Measurements from ENCODE around the gene MYH16. TPM values are rescaled to one million over a fixed set of nuclear protein-coding genes. Genes with fewer than 3 reads are reported as not detected.

Gene MYH16
- polyA plus RNA-seq, 1 donor (not counting 4 experiments of a cell fraction or from before 2014, with no cell fraction given) = 0.69 TPM

DNA sequence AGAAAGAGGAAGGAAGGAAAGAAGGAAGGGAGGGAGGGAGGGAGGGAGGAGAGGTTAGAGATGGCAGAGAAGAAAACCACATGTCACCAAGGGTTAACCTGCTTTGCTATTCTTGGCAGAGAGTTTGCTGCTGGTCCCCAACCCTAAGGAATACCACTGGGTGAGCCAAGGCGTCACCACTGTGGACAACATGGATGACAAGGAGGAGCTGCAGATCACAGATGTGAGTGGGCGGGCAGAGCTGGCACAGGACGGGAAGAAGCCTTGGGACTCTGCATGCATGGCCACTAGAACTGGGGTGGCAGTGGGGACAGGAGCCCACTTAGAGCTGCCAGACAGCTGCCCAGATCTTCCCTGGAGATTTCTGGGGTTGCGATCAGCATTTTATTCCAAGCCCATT, 17.2 kb upstream of the MYH16 start:
- H3K9me1 ChIP-seq (ENCODE audit: control insufficient read depth, extremely low read depth, insufficient read depth, low read length) = no peaks in the 10 kb centered on the region
- dilution Hi-C loops (cut with MboI; ENCODE audit: extremely low pct_ligation_motif_present, low sequenced_read_pairs) = no loop called here
- H3K79me2 ChIP-seq (ENCODE audit: control insufficient read depth, insufficient read depth, low read length) = no peaks in the 10 kb centered on the region
- no peak overlapping the region for H3K4me3 ChIP-seq (ENCODE audit: control insufficient read depth in 2 of 3, extremely low read depth in 1 of 3, insufficient read depth in 2 of 3, low read depth in 1 of 3, low read length in 3 of 3)
- FAIRE-seq = no peak
- no peaks in the 10 kb centered on the region for H3K9me3 ChIP-seq (ENCODE audit: control insufficient read depth, low read depth, low read length)
- H3K27ac ChIP-seq (ENCODE audit: control insufficient read depth, insufficient read depth, low read length) = no peak overlapping the region
- H3K27me3 ChIP-seq (ENCODE audit: control insufficient read depth, extremely low read depth, insufficient read depth, low read length) = no peaks in the 10 kb centered on the region
- H4K20me1 ChIP-seq (ENCODE audit: control insufficient read depth, extremely low read depth, insufficient read depth, low read length) = no peaks in the 10 kb centered on the region
- no peak for TF ChIP-seq EZH2 (IDR thresholded peaks at IDR 0.05; ENCODE audit: low read length)
- TF ChIP-seq CTCF (optimal IDR thresholded peaks at IDR 0.05 in 1 of 3, IDR thresholded peaks at IDR 0.05 in 1 of 3, conservative IDR thresholded peaks at IDR 0.05 in 1 of 3; ENCODE audit: extremely low read depth in 1 of 3, insufficient read depth in 2 of 3, low read length in 3 of 3) = no peak
- peaks cover 7% of the 10 kb centered on the region for H3K4me1 ChIP-seq (ENCODE audit: control insufficient read depth, extremely low read depth, insufficient read depth, low read length)
- H2AFZ ChIP-seq (ENCODE audit: control insufficient read depth, low read length) = no peak overlapping the region
- H3K9ac ChIP-seq (ENCODE audit: control insufficient read depth, extremely low read depth, insufficient read depth, low read length) = no peak overlapping the region
- no peak for DNase-seq (ENCODE audit: low read depth, low spot score)
- no peaks in the 10 kb centered on the region for H3K36me3 ChIP-seq (ENCODE audit: control insufficient read depth in 2 of 2, extremely low read depth in 1 of 2, insufficient read depth in 2 of 2, low read length in 2 of 2)
- no peak overlapping the region for H3K4me2 ChIP-seq (ENCODE audit: control insufficient read depth, extremely low read depth, insufficient read depth, low read depth, low read length)

DNA sequence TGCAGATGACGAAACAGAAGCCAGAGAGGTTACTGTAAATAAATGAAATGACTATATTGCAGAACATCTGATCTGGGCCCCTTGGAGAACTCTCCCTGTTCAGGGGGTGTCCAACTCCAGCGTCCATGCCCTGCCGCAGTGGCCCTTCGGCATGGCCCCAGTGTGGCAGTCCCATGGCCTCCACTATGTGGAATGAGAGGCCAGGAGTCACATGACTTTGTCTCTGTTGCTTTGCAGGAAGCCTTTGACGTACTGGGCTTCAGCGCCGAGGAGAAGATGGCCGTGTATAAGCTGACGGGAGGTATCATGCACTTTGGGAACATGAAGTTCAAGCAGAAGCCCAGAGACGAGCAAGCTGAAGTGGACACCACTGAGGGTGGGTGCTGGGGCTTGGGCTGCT, 15.6 kb upstream of the MYH16 start:
- no peaks in the 10 kb centered on the region for H3K9me3 ChIP-seq (ENCODE audit: control insufficient read depth, low read depth, low read length)
- no peaks in the 10 kb centered on the region for H3K79me2 ChIP-seq (ENCODE audit: control insufficient read depth, insufficient read depth, low read length)
- H3K9me1 ChIP-seq (ENCODE audit: control insufficient read depth, extremely low read depth, insufficient read depth, low read length) = no peaks in the 10 kb centered on the region
- no peaks in the 10 kb centered on the region for H3K36me3 ChIP-seq (ENCODE audit: control insufficient read depth in 2 of 2, extremely low read depth in 1 of 2, insufficient read depth in 2 of 2, low read length in 2 of 2)
- no peaks in the 10 kb centered on the region for H4K20me1 ChIP-seq (ENCODE audit: control insufficient read depth, extremely low read depth, insufficient read depth, low read length)
- no peaks in the 10 kb centered on the region for H3K27me3 ChIP-seq (ENCODE audit: control insufficient read depth, extremely low read depth, insufficient read depth, low read length)
- no peak overlapping the region for H3K4me2 ChIP-seq (ENCODE audit: control insufficient read depth, extremely low read depth, insufficient read depth, low read depth, low read length)
- H3K27ac ChIP-seq (ENCODE audit: control insufficient read depth, insufficient read depth, low read length) = no peak overlapping the region
- no peak for DNase-seq (ENCODE audit: low read depth, low spot score)
- no peak overlapping the region for H3K4me3 ChIP-seq (ENCODE audit: control insufficient read depth in 2 of 3, extremely low read depth in 1 of 3, insufficient read depth in 2 of 3, low read depth in 1 of 3, low read length in 3 of 3)
- H2AFZ ChIP-seq (ENCODE audit: control insufficient read depth, low read length) = no peak overlapping the region
- dilution Hi-C loops (cut with MboI; ENCODE audit: extremely low pct_ligation_motif_present, low sequenced_read_pairs) = no loop called here
- H3K9ac ChIP-seq (ENCODE audit: control insufficient read depth, extremely low read depth, insufficient read depth, low read length) = no peak overlapping the region
- no peak for TF ChIP-seq CTCF (optimal IDR thresholded peaks at IDR 0.05 in 1 of 3, IDR thresholded peaks at IDR 0.05 in 1 of 3, conservative IDR thresholded peaks at IDR 0.05 in 1 of 3; ENCODE audit: extremely low read depth in 1 of 3, insufficient read depth in 2 of 3, low read length in 3 of 3)
- TF ChIP-seq EZH2 (IDR thresholded peaks at IDR 0.05; ENCODE audit: low read length) = no peak
- peaks cover 7% of the 10 kb centered on the region for H3K4me1 ChIP-seq (ENCODE audit: control insufficient read depth, extremely low read depth, insufficient read depth, low read length)
- no peak for FAIRE-seq
